ENCODE measurements around the gene ABCA6.

The ABCA6 gene

DNA sequence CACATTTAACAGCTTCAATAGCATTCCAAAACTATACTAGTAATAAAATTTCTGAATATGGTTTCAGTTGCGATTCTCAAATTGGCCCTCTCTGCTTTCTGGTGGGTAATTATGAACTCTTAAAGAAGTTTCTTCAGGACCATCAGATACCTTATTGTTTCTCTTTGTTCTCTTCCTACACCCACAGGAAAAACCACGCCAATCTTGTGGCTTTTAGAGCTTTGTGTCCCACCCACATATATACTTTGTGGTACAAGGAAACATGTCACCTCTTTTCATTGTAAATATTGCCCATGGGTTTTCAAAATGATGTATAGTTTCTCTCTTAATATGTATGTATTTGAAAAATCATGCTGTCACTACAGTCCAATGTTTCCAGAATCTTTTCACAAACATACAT, 93.1 kb downstream of the ABCA6 start (continued):
- no peak for TF ChIP-seq ZNF416 (tag by site-specific recombination; IDR thresholded peaks at IDR 0.05)
- no peak for TF ChIP-seq ZNF146 (tag by site-specific recombination; IDR thresholded peaks at IDR 0.05)
- TF ChIP-seq TRIM28 (IDR thresholded peaks at IDR 0.05; ENCODE audit: borderline replicate concordance, low read length): no peak
- no peak for TF ChIP-seq ZBTB7A (tag by site-specific recombination; IDR thresholded peaks at IDR 0.05; ENCODE audit: low read depth)

DNA sequence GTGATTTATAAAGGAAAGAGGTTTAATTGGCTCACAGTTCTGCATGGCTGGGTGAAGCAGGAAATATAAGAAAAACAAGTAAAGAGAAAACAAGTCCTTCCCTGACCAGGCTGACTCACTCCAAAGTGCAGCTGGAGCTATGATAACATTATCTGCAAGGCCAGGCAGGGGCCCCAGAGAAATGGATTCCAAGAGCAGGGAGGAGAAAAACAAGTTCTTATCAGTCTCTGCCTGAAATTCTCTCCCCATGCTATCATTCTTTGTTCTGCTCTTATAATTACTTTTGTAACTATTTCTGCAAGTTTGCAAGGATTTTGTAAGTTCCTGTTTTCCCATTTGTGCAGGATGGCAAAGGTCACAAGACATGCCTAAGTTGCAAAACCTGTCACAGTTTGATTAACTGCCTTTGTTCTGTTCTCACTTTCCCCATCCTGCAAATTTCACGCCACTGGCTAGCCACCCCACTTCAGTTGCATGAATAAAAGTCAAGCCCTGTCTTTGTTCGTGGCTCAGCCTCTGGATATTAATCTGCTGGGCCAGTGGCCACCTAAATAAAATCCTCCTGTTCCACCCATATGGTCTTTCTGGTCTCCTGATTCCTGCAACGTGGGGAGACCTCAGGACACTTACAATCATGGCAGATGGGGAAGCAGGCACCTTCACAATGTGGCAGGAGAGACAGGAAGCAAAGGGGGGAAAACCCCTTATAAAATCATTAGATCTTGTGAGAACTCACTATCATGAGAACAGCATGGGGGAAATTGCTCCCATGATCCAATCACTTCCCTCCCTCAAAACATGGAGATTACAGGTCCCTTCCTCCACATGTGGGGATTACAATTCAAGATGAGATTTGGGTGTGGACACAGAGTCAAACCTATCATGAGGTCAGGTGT, 94.1 kb downstream of the ABCA6 start:
- Histone ChIP-seq H3K9me3 (ENCODE audit: control insufficient read depth, insufficient read depth, low read depth, low read length) (no peaks in the 10 kb centered on the region), H3K4me3 (ENCODE audit: low read depth, low read length) (no peak overlapping the region), H3K4me1 (ENCODE audit: control insufficient read depth, insufficient read depth, low read length) (no peaks in the 10 kb centered on the region), H3K27ac (ENCODE audit: extremely low read depth, low read depth, low read length) (no peak overlapping the region), H3K36me3 (ENCODE audit: control insufficient read depth in 2 of 2, insufficient read depth in 1 of 2, low read length in 2 of 2) (no peaks in the 10 kb centered on the region)
- CTCF ChIA-PET: no interaction called here
- POLR2A ChIA-PET: no interaction called here
- TF ChIP-seq ZBTB17 (tag by site-specific recombination; IDR thresholded peaks at IDR 0.05) (peak; percentile 54; the same call in 1 of the 2 replicates), ZNF585B (tag by site-specific recombination; IDR thresholded peaks at IDR 0.05) (no peak), ZNF623 (tag by site-specific recombination; IDR thresholded peaks at IDR 0.05) (no peak), ZEB2 (tag by site-specific recombination; IDR thresholded peaks at IDR 0.05) (no peak), ZNF24 (tag by site-specific recombination; IDR thresholded peaks at IDR 0.05) (no peak), GLIS1 (tag by site-specific recombination; IDR thresholded peaks at IDR 0.05) (no peak), ZNF473 (tag by site-specific recombination; IDR thresholded peaks at IDR 0.05) (no peak), SETDB1 (IDR thresholded peaks at IDR 0.05; ENCODE audit: insufficient read length, low read length) (peak; percentile 14), TRIM28 (IDR thresholded peaks at IDR 0.05; ENCODE audit: borderline replicate concordance, low read length) (peak; percentile 21; the same call in 1 of the 2 replicates), PRDM1 (tag by site-specific recombination; IDR thresholded peaks at IDR 0.05) (no peak), ZBTB20 (tag by site-specific recombination; IDR thresholded peaks at IDR 0.05) (peak; percentile 15; the same call in 1 of the 2 replicates), MEIS1 (CRISPR knock-in tag; IDR thresholded peaks at IDR 0.05; ENCODE audit: borderline replicate concordance) (no peak)
- TF ChIP-seq, protein P1, sequence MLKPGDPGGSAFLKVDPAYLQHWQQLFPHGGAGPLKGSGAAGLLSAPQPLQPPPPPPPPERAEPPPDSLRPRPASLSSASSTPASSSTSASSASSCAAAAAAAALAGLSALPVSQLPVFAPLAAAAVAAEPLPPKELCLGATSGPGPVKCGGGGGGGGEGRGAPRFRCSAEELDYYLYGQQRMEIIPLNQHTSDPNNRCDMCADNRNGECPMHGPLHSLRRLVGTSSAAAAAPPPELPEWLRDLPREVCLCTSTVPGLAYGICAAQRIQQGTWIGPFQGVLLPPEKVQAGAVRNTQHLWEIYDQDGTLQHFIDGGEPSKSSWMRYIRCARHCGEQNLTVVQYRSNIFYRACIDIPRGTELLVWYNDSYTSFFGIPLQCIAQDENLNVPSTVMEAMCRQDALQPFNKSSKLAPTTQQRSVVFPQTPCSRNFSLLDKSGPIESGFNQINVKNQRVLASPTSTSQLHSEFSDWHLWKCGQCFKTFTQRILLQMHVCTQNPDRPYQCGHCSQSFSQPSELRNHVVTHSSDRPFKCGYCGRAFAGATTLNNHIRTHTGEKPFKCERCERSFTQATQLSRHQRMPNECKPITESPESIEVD (tag by site-specific recombination; IDR thresholded peaks at IDR 0.05): peak; percentile 40; the same call in 1 of the 2 replicates
- TF ChIP-seq, protein P2, sequence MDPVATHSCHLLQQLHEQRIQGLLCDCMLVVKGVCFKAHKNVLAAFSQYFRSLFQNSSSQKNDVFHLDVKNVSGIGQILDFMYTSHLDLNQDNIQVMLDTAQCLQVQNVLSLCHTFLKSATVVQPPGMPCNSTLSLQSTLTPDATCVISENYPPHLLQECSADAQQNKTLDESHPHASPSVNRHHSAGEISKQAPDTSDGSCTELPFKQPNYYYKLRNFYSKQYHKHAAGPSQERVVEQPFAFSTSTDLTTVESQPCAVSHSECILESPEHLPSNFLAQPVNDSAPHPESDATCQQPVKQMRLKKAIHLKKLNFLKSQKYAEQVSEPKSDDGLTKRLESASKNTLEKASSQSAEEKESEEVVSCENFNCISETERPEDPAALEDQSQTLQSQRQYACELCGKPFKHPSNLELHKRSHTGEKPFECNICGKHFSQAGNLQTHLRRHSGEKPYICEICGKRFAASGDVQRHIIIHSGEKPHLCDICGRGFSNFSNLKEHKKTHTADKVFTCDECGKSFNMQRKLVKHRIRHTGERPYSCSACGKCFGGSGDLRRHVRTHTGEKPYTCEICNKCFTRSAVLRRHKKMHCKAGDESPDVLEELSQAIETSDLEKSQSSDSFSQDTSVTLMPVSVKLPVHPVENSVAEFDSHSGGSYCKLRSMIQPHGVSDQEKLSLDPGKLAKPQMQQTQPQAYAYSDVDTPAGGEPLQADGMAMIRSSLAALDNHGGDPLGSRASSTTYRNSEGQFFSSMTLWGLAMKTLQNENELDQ (tag by site-specific recombination; IDR thresholded peaks at IDR 0.05; ENCODE audit: low read depth): no peak

DNA sequence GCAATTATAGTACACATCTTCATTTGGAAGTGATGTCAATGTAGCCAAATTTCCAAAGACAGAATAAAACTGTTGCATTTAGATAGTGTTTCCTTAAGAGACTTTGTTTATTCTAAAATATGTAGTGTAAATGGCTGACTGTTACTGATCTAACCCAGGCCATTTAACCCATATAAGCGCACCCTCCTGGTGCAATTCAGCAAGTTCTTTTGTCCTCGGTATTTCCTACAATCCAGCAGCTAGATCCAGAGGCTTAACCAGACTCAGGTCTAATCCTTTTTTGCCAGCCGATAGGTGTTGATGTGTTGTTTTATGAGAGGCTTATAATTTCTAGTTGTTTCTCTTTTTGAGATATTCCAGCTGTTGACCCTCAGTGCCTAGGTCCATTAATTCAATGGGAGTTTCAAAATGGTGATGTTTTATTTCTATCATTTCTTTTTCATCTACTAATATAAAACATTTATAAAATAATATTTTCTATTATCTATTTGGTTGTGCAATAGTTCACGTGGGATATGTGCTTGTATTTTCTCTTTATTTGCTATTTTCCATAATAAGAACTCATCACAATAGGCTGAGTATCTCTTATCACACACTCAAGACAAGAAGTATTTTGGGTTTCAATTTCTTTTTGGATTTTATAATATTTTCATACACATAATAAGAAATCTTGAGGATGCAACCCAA, 95.4 kb downstream of the ABCA6 start:
- Histone ChIP-seq H3K4me1 (ENCODE audit: control insufficient read depth, insufficient read depth, low read length) (no peaks in the 10 kb centered on the region), H3K4me3 (ENCODE audit: low read depth, low read length) (no peak overlapping the region), H3K9me3 (ENCODE audit: control insufficient read depth, insufficient read depth, low read depth, low read length) (no peaks in the 10 kb centered on the region), H3K27ac (ENCODE audit: extremely low read depth, low read depth, low read length) (no peak overlapping the region), H3K36me3 (ENCODE audit: control insufficient read depth in 2 of 2, insufficient read depth in 1 of 2, low read length in 2 of 2) (no peaks in the 10 kb centered on the region)
- ChIA-PET POLR2A (no interaction called here), CTCF (no interaction called here)
- TF ChIP-seq IKZF3 (tag by site-specific recombination; IDR thresholded peaks at IDR 0.05): no peak
- TF ChIP-seq ZNF837 (tag by site-specific recombination; IDR thresholded peaks at IDR 0.05): no peak
- TF ChIP-seq WT1 (tag by site-specific recombination; IDR thresholded peaks at IDR 0.05): no peak
- no peak for TF ChIP-seq PBX3 (CRISPR knock-in tag; IDR thresholded peaks at IDR 0.05)
- TF ChIP-seq ZNF768 (tag by site-specific recombination; IDR thresholded peaks at IDR 0.05): no peak
- no peak for TF ChIP-seq ZNF174 (tag by site-specific recombination; IDR thresholded peaks at IDR 0.05)
- no peak for TF ChIP-seq ZNF658 (tag by site-specific recombination; IDR thresholded peaks at IDR 0.05)
- no peak for TF ChIP-seq ZNF433 (tag by site-specific recombination; IDR thresholded peaks at IDR 0.05; ENCODE audit: low read depth)
- no peak for TF ChIP-seq ZFP3 (tag by site-specific recombination; IDR thresholded peaks at IDR 0.05; ENCODE audit: low read depth)
- no peak for TF ChIP-seq ZBTB6 (tag by site-specific recombination; IDR thresholded peaks at IDR 0.05)
